ENCODE results near the gene ST3GAL3. TPM values are rescaled to one million over a fixed set of nuclear protein-coding genes. Genes with fewer than 3 reads are reported as not detected.

Gene ST3GAL3
- total RNA-seq, 1 experiment from 2014 or later = 8.3 TPM

DNA sequence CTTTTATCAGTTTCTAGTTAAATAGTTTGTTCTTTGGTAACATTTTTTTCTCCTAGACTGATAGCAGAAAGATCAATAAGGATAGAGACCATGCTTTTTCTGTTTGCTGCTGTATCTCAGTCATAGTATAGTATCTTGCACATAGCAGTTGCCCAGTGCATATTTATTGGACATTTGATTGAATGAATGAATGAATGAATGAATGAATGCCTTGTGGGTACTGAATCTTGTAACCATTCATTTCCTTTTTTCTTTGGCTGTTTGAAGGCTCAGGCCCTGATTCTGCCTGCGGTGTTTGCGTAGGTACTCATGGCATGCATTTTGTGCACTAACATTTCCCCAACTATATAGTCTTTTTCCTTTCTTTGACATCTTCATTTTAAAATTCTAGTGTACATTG lies 83.9 kb downstream of the ST3GAL3 start:
- Histone ChIP-seq H2BK120ac (ENCODE audit: low read depth, low read length, poor library complexity, severe bottlenecking) (no peak overlapping the region), H3T11ph (ENCODE audit: low read length) (no peak overlapping the region), H2AFZ (ENCODE audit: low read length) (no peak overlapping the region), H3K27me3 (ENCODE audit: insufficient read depth, low read length) (no peaks in the 10 kb centered on the region), H3K4me1 (ENCODE audit: insufficient read depth, low read length) (no peaks in the 10 kb centered on the region), H3K18ac (ENCODE audit: insufficient read length, low read depth, low read length) (no peak overlapping the region), H3K9me3 (ENCODE audit: control insufficient read depth, low read depth, low read length) (no peaks in the 10 kb centered on the region), H3K4me2 (ENCODE audit: insufficient read depth, insufficient read length, low read length) (no peak overlapping the region), H3K79me2 (ENCODE audit: insufficient read depth, low read length) (no peaks in the 10 kb centered on the region), H3K14ac (ENCODE audit: insufficient read depth, low read length) (no peak overlapping the region), H3K56ac (ENCODE audit: insufficient read length, low read depth, low read length) (no peak overlapping the region), H2AK5ac (ENCODE audit: insufficient read length, low read length) (no peak overlapping the region), H2BK15ac (ENCODE audit: low read depth, low read length) (no peak overlapping the region), H2BK5ac (ENCODE audit: insufficient read length, low read length) (no peak overlapping the region), H3K23ac (ENCODE audit: insufficient read length, low read depth, low read length) (no peak overlapping the region), H3K4ac (ENCODE audit: low read depth, low read length) (no peak overlapping the region), H4K8ac (replicated peaks; ENCODE audit: insufficient read length, low read depth, low read length) (no peak overlapping the region), H4K20me1 (ENCODE audit: control insufficient read depth, insufficient read depth, insufficient read length) (no peaks in the 10 kb centered on the region), H3K23me2 (ENCODE audit: insufficient read length, low read depth, low read length, poor library complexity, severe bottlenecking) (no peaks in the 10 kb centered on the region), H3K9ac (ENCODE audit: extremely low read depth, insufficient read length, low read length) (no peak overlapping the region), H4K5ac (ENCODE audit: insufficient read length, low read depth, low read length) (no peak overlapping the region), H2BK12ac (ENCODE audit: insufficient read length, low read depth, low read length) (no peak overlapping the region), H4K91ac (ENCODE audit: insufficient read length, low read depth, low read length) (no peak overlapping the region), H2BK20ac (ENCODE audit: low read depth, low read length, poor library complexity, severe bottlenecking) (no peak overlapping the region), H3K79me1 (ENCODE audit: insufficient read depth, low read depth, low read length, poor library complexity, severe bottlenecking) (no peaks in the 10 kb centered on the region), H3K27ac (ENCODE audit: insufficient read length, low read depth, low read length) (no peak overlapping the region)
- no peak overlapping the region for H3K4me3 Mint-ChIP-seq
- no peaks in the 10 kb centered on the region for H3K9me3 Mint-ChIP-seq
- TF ChIP-seq, protein P1, sequence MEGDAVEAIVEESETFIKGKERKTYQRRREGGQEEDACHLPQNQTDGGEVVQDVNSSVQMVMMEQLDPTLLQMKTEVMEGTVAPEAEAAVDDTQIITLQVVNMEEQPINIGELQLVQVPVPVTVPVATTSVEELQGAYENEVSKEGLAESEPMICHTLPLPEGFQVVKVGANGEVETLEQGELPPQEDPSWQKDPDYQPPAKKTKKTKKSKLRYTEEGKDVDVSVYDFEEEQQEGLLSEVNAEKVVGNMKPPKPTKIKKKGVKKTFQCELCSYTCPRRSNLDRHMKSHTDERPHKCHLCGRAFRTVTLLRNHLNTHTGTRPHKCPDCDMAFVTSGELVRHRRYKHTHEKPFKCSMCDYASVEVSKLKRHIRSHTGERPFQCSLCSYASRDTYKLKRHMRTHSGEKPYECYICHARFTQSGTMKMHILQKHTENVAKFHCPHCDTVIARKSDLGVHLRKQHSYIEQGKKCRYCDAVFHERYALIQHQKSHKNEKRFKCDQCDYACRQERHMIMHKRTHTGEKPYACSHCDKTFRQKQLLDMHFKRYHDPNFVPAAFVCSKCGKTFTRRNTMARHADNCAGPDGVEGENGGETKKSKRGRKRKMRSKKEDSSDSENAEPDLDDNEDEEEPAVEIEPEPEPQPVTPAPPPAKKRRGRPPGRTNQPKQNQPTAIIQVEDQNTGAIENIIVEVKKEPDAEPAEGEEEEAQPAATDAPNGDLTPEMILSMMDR (conservative IDR thresholded peaks at IDR 0.05) = no peak
- no peaks in the 10 kb centered on the region; a peak in 1 of 4 replicates for H3K4me1 Mint-ChIP-seq
- no peak for DNase-seq
- no peaks in the 10 kb centered on the region for H3K27me3 Mint-ChIP-seq (ENCODE audit: low read depth)
- no CpG with 5 or more reads among the region's 2 CpGs for WGBS (ENCODE audit: extremely low coverage, insufficient read length, low lambda C conversion rate)
- no peak overlapping the region for H3K27ac Mint-ChIP-seq
- peaks cover 0 to 1% (median 0%) of the 10 kb centered on the region in 3 experiments; a peak in 1 of 7 replicates for H3K36me3 Mint-ChIP-seq (ENCODE audit: insufficient read depth in 1 of 3, low read depth in 3 of 3)
